Ovary (tissue), 3 donors: ENCODE results near the gene MED26.

Experiments used
- POLR2A ChIP-seq: fragments of 450-650 bp; IDR thresholded peaks from one replicate; pipeline ENCODE4 v1.6.1; 2017; ENCODE audit warnings: antibody characterized with exemption, mild to moderate bottlenecking, moderate library complexity
- TF ChIP-seq, protein P1 (sequence below), 3 donors: fragments of 450-650 bp in 2 of 3; fragments of 200-600 bp in 1 of 3; IDR thresholded peaks; one replicate each; pipeline versions ENCODE4 v1.5.1 to v1.8.0; 2016 to 2022; ENCODE audit warnings: antibody characterized with exemption in 3 of 3, mild to moderate bottlenecking in 1 of 3
- donor health status: DM: no; HTN: no; CAD: no.

DNA sequence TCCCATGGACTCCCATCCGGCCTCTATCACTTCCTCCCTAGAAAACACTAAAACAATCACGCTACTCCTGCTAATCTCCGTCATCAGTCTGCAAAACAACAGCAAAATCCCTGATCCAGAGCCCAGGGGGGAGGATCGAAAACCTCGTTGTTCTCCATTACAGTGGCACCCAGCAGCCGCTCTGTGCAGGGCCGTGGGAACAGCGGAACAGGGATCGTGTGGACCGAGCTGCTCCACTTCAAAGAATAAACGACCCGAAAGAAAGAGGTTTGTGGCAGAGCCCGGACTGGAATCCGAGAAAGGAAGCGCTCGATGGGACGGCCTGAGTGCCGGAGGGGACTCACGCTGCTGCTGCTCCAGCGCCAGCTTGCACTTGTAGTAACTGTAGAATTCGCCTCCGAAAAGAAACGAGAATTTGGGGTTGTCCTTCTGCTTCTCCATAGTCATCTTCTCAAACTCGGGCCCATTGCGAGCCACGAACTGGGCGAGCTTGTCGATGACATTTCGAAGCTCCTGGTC, 86.4 kb downstream of the MED26 start:
- TF ChIP-seq, protein P1, sequence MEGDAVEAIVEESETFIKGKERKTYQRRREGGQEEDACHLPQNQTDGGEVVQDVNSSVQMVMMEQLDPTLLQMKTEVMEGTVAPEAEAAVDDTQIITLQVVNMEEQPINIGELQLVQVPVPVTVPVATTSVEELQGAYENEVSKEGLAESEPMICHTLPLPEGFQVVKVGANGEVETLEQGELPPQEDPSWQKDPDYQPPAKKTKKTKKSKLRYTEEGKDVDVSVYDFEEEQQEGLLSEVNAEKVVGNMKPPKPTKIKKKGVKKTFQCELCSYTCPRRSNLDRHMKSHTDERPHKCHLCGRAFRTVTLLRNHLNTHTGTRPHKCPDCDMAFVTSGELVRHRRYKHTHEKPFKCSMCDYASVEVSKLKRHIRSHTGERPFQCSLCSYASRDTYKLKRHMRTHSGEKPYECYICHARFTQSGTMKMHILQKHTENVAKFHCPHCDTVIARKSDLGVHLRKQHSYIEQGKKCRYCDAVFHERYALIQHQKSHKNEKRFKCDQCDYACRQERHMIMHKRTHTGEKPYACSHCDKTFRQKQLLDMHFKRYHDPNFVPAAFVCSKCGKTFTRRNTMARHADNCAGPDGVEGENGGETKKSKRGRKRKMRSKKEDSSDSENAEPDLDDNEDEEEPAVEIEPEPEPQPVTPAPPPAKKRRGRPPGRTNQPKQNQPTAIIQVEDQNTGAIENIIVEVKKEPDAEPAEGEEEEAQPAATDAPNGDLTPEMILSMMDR (IDR thresholded peaks at IDR 0.05), result no peak
- no peak for TF ChIP-seq POLR2A
